Inferior parietal cortex (tissue), 1 donor: ENCODE data around the gene BBS5.
A peak's percentile ranks its signal among the peaks of the same experiment; 100 is the strongest.
"Not testable (repeated sequence)": the region's sequence is repeated elsewhere in the genome, so short reads cannot be mapped to it uniquely, and the experiment has no call there.

Experiments
- DNase-seq: peaks from one replicate; pipeline ENCODE4 v3.0.0-alpha.2; 2016; ENCODE audit errors: extremely low spot score

BBS5 gene

GRCh38 chr2:169479257-169480078, at the start of gene BBS5:
BBS5 (plus strand) TSS chr2:169479494; CDS start chr2:169479554, 60 bp downstream.
- peak; percentile 83 for DNase-seq

GRCh38 chr2:169431772-169432171, 47.5 kb upstream of the BBS5 start:
- DNase-seq, result not testable (repeated sequence)

- DNase-seq, result not testable (repeated sequence)
These were observed 45.1 kb upstream of the BBS5 start for GRCh38 chr2:169434236-169434635.

DNA sequence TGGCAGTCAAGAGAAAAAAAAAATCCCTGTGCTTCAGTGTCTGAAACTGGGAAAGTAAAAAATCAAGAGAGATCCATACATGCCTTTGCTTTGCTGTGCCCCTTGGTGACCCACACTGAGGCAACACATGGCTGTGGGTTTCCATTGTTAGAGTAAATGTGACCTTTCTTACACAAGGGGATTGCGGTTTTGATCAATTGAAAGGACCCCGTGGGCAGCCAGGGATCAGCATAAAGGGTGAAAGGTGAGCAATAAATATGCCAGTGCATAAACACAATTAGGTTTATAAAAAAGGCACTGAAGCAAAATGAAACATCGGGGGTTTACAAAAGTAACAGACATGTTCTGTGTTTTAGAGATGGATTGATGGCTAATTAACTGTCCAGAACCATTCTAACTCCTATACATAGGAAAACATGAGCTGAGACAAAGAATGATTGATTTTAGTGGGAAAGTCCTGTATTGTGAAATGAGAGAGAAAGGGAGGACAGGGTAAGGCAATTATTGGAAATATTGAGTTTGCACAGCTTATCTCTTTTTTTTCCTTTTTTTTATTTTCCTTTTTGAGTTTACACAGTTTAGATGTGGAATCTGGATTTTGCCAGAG, 40.7 kb upstream of the BBS5 start:
- no peak for DNase-seq

- DNase-seq, result no peak
These were observed 39.4 kb upstream of the BBS5 start for GRCh38 chr2:169439900-169440299.

- DNase-seq, result no peak
These were observed 32.8 kb upstream of the BBS5 start for GRCh38 chr2:169446452-169446851.

DNA sequence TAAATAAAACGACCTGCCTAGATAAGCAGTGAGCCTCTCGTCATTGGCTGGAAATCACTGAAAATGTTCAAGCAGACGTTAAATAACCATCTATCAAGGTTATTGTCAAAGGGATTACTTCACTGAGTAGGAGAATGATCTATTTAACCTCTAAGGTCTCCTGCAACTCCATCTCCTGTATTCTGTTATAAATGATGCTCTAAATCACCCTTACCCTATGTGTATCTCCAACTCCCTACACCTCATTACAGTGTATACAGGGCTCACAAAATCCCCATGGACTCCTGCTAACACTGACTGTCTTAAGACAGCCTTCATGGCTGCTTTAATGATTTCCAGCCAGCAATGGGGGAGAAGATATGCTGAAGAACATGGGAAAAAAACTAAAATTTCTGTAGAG, 31.0 kb upstream of the BBS5 start:
- no peak for DNase-seq

GRCh38 chr2:169448865-169449264, 30.4 kb upstream of the BBS5 start:
- DNase-seq, result no peak

DNA sequence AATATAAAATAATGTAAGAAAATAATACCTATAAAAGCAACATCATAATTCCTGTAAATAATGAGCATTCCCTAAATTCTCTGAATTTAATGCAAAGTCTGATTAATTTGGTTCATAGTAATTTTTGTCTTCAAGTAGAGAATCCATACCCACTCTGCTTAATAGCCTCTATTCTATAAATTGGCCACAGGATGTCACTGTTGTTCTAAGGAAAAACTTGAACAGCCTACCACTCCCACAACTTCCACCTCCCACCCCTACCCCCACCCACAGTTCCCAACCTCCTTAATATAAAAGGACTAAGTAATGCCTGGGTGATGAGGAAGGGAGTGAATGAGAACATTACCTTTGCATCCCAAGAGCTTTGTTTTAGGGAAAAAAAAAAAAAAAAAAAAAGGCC, 27.2 kb upstream of the BBS5 start:
- no peak for DNase-seq

- not testable (repeated sequence) for DNase-seq
These were observed 26.2 kb upstream of the BBS5 start for GRCh38 chr2:169453044-169453443.

GRCh38 chr2:169461143-169461542, 18.2 kb upstream of the BBS5 start:
- no peak for DNase-seq

- peak; percentile 31 for DNase-seq
These were observed 16.2 kb upstream of the BBS5 start for GRCh38 chr2:169462896-169463695.

DNA sequence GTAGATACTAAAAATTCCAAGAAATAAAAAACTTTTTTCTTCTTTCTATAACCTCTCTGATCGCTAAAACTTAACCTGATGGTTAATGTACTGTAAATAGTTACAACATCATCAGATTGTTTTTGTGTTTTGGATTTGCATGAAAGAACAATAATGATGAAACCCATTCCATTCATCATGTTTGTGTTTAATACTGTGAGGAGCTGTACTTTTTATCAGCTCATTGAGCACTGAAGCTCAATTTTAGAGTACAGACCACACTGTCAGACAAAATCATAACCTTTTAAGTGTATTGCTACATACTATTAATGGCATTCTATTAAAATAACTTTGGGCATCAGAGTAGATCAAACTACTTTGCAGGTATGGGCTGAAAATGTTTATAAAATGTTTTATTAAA, 14.8 kb upstream of the BBS5 start:
- DNase-seq, result no peak

- DNase-seq, result no peak
These were observed 14.4 kb upstream of the BBS5 start for GRCh38 chr2:169464882-169465281.

GRCh38 chr2:169468841-169469240, 10.5 kb upstream of the BBS5 start:
- no peak for DNase-seq

- DNase-seq, result no peak
These were observed 9.2 kb upstream of the BBS5 start for GRCh38 chr2:169469952-169470572.

- DNase-seq, result no peak
These were observed 7.0 kb upstream of the BBS5 start for GRCh38 chr2:169472249-169472648.

DNA sequence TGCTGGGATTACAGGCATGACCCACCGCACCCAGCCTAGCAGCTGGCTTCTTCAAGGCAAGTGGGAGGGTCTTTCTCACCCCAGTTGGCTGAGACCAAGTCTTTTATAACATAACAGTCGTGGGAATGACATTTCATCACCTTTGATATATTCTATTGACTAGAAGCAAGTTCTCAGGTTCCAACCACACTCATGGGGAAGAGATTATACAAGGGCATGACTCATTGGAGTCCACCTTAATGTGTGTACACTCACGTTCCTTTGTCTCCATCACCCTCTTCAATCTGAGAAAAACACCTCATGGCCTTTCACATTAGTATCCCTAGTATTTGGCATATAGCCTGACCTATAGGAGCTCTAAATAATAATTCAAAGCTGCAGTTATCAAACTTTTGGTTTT, 2.8 kb upstream of the BBS5 start:
- no peak for DNase-seq

DNA sequence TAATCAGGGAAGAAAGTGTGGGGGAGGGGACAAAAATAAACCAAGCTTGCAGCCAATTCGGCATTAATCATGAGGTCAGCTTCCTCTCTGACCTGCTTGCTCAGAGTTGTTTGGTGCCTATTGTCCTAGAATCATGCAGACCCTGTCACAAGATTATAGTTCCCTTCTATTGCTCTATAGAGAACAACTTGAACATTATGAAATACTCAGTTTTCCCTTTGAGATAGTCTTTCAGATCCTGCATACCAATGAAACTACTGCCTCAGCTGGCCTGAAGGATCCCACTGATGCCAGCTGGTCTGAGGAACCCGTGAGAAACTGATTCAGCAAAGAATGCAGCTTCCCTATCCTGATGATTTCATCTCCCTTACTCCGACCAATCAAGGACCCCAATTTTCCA, 955 bp upstream of the BBS5 start:
- no peak for DNase-seq

GRCh38 chr2:169478745-169479256, 493 bp upstream of the BBS5 start:
- DNase-seq, result no peak

GRCh38 chr2:169480079-169480465, 778 bp downstream of the BBS5 start:
- no peak for DNase-seq

- DNase-seq, result no peak
These were observed 6.4 kb downstream of the BBS5 start for GRCh38 chr2:169485650-169486138.
